HL-60 (cell line): ENCODE measurements around the gene CMTM1.
A peak's percentile ranks its signal among the peaks of the same experiment; 100 is the strongest.

Source experiments
- DNase-seq, 2 experiments: peaks; one replicate each; pipeline ENCODE4 v3.0.0-alpha.2; 2010 to 2020; ENCODE audit warnings: low read depth in 1 of 2, low spot score in 1 of 2
- H3K27ac ChIP-seq: fragments of 250-450 bp; sonication (Bioruptor Pico); replicated peaks from 2 replicates; pipeline ENCODE4 v1.5.1; 2020; ENCODE audit warnings: mild to moderate bottlenecking, moderate library complexity
- H3K27me3 ChIP-seq: fragments of 250-450 bp; sonication (Bioruptor Pico); 2 replicates; pipeline ENCODE4 v1.5.1; 2021; ENCODE audit warnings: mild to moderate bottlenecking, moderate library complexity; ENCODE audit not compliant: insufficient read depth, poor library complexity, severe bottlenecking
- H3K4me3 ChIP-seq: replicated peaks from 2 replicates; pipeline ENCODE4 v1.5.1; 2011; ENCODE audit warnings: mild to moderate bottlenecking, control low read depth, low read length; ENCODE audit not compliant: insufficient read depth
- GABPA ChIP-seq: IDR thresholded peaks from 2 replicates; pipeline ENCODE4 v1.6.1; 2012; ENCODE audit warnings: low read depth
- POLR2AphosphoS5 ChIP-seq: IDR thresholded peaks from 2 replicates; pipeline ENCODE4 v1.6.1; 2012; ENCODE audit warnings: low read depth
- SPI1 ChIP-seq: IDR thresholded peaks from 2 replicates; pipeline ENCODE4 v1.6.1; 2012; ENCODE audit warnings: low read depth, mild to moderate bottlenecking, borderline replicate concordance
- TF ChIP-seq, protein P1 (sequence below): IDR thresholded peaks from 2 replicates; pipeline ENCODE4 v1.6.1; 2012; ENCODE audit warnings: low read depth; ENCODE audit not compliant: insufficient replicate concordance
- TF ChIP-seq, protein P2 (sequence below): IDR thresholded peaks from one replicate; pipeline ENCODE4 v1.5.1; 2011; ENCODE audit warnings: low read length, control low read depth, inconsistent platforms; ENCODE audit not compliant: insufficient read depth

Gene CMTM1

DNA sequence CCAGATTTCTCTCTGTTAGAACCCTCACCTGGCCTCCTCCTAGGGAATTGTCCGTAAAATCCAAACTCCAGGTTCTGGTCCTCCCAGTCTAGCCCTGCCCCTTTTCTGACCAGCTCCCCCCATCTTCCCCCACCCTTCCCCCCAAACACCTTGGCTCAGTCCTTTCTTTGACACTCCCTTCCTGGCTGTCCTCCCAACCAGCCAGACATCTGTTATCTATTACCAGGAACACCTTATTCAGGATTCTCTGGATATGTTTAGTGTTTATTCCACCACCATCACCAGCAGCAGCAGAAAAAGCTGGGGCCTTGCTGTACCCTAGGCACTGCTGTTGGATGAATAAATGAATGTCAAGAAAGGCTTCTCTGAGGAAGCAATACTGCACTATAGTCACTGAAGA is 34.2 kb downstream of the CMTM1 start:
- TF ChIP-seq SPI1 (no peak), GABPA (no peak), POLR2AphosphoS5 (no peak)
- TF ChIP-seq, protein P1, sequence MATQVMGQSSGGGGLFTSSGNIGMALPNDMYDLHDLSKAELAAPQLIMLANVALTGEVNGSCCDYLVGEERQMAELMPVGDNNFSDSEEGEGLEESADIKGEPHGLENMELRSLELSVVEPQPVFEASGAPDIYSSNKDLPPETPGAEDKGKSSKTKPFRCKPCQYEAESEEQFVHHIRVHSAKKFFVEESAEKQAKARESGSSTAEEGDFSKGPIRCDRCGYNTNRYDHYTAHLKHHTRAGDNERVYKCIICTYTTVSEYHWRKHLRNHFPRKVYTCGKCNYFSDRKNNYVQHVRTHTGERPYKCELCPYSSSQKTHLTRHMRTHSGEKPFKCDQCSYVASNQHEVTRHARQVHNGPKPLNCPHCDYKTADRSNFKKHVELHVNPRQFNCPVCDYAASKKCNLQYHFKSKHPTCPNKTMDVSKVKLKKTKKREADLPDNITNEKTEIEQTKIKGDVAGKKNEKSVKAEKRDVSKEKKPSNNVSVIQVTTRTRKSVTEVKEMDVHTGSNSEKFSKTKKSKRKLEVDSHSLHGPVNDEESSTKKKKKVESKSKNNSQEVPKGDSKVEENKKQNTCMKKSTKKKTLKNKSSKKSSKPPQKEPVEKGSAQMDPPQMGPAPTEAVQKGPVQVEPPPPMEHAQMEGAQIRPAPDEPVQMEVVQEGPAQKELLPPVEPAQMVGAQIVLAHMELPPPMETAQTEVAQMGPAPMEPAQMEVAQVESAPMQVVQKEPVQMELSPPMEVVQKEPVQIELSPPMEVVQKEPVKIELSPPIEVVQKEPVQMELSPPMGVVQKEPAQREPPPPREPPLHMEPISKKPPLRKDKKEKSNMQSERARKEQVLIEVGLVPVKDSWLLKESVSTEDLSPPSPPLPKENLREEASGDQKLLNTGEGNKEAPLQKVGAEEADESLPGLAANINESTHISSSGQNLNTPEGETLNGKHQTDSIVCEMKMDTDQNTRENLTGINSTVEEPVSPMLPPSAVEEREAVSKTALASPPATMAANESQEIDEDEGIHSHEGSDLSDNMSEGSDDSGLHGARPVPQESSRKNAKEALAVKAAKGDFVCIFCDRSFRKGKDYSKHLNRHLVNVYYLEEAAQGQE: no peak
- TF ChIP-seq, protein P2, sequence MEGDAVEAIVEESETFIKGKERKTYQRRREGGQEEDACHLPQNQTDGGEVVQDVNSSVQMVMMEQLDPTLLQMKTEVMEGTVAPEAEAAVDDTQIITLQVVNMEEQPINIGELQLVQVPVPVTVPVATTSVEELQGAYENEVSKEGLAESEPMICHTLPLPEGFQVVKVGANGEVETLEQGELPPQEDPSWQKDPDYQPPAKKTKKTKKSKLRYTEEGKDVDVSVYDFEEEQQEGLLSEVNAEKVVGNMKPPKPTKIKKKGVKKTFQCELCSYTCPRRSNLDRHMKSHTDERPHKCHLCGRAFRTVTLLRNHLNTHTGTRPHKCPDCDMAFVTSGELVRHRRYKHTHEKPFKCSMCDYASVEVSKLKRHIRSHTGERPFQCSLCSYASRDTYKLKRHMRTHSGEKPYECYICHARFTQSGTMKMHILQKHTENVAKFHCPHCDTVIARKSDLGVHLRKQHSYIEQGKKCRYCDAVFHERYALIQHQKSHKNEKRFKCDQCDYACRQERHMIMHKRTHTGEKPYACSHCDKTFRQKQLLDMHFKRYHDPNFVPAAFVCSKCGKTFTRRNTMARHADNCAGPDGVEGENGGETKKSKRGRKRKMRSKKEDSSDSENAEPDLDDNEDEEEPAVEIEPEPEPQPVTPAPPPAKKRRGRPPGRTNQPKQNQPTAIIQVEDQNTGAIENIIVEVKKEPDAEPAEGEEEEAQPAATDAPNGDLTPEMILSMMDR: no peak
- H3K27me3 ChIP-seq: no peaks in the 10 kb centered on the region
- no peak overlapping the region for H3K4me3 ChIP-seq
- no peak overlapping the region for H3K27ac ChIP-seq
- DNase-seq: no peak

DNA sequence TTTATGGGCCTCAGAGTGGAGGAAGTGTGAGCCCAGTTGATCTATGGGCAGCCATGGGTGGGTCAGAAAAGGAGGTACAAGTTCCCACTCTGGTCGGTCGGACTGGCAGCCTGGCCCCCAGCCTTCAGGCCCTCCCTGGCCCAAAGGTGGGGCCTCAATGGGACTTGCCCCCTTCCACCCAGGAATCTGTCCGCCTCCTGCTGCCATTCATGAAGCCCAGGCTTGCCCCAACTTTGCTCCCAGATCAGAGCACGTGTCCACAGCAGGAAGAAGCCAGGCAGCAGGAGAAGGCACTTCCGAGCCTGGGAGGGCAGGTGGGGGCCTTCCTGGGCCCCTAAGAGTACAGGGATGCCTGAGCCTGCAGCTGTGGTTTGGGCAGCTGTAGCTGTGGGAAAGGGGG is 35.2 kb downstream of the CMTM1 start:
- no peak for DNase-seq
- H3K4me3 ChIP-seq: no peak overlapping the region
- TF ChIP-seq, protein P1: no peak
- no peak for TF ChIP-seq GABPA
- TF ChIP-seq, protein P2: no peak
- no peak for TF ChIP-seq SPI1
- TF ChIP-seq POLR2AphosphoS5: no peak

DNA sequence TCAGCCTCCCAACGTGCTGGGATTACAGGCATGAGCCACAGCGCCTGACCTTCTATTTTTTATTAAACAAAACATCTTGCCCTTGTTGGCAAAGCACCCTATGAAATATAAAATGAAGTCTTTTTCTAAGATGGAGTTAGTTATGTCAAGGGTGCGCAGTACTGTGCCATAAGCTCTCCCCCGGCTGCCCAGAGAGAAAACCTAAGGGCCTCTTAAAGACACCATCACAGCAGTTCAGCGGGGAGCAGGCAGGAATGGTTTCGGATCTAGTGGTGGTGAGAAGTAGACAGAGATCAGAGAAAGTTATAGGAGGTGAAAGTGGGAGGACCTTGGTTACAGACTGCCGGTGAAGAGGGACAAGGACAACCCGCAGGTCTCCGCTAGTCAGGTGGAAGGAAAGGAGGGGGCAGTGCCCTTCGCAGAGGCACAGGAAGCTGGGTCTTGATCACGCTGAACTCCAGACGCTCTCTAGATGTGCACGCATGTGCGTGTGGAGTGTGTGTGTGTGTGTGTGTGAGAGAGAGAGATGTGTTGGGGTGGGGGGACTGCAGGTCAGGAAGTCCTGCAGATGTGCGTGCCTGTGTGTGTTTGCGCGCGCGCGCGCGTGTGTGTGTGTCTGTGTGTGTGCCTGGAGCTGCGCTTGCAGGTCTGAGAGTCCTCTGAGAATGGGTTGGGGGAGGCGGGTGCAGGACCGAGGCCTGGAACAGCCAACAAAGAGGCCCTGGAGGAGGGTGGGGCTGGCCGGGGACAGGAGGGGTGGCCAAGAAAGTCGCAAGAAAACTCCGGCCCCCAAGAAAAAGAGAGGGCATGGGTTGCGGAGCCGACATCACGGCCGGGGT is 37.5 kb downstream of the CMTM1 start:
- Histone ChIP-seq H3K4me3 (peak overlapping the region; percentile 84), H3K27me3 (no peaks in the 10 kb centered on the region), H3K27ac (peak overlapping the region; percentile 88)
- DNase-seq: peak; percentile 86 to 95
- no peak for TF ChIP-seq SPI1
- no peak for TF ChIP-seq GABPA
- peak; percentile 89 for TF ChIP-seq POLR2AphosphoS5

More for the DNA sequence above, 35.2 kb downstream of the CMTM1 start:
- no peak overlapping the region for H3K27ac ChIP-seq
- no peaks in the 10 kb centered on the region for H3K27me3 ChIP-seq

DNA sequence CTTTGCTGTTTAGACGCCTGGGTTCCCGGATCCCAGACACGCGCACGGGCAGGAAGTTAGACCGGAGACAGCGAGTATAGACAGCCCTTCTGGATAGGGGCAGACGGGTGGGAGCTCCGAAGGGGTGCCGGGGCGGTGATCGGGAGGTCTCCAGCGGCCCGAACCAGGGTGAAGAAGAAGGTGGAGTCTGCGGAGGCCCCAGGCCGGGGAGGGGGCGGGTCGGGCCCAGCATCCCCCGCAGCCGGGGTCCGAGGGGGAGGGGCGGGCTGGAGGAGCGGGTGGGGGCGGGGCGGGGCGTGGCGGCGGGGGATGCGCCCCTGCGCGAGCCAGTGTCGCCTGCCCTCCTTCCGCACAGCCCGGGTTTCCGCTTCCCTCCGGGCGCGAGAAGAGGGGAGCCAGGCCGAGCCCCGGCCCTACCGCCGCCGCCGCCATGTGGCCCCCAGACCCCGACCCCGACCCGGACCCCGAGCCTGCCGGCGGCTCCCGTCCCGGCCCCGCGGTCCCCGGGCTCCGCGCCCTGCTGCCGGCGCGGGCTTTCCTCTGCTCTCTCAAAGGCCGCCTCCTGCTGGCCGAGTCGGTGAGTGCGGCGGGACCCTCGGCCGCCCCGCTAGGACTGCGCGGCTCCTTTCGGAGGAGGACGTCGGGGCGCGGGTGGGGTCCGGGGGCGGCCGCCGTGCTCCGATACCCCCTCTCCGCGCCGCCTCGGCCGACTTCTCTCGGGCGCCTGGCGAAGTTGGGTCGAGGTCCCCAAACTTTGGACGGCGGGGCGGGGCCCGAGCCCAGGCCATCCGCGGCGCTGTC is 38.3 kb downstream of the CMTM1 start, which contains the start of gene CMTM3:
Gene CMTM3 (plus strand): TSS at position 329 of the 801 bp plus-strand sequence. CDS start 102 bp downstream, at position 431.
- TF ChIP-seq SPI1 (no peak), POLR2AphosphoS5 (no peak; the same call in 1 of the 2 replicates), GABPA (peak; percentile 49)
- TF ChIP-seq, protein P2: no peak
- TF ChIP-seq, protein P1: peak; percentile 10
- Histone ChIP-seq H3K27ac (peak within 1 kb of the TSS; percentile 88), H3K4me3 (peak within 1 kb of the TSS; percentile 84), H3K27me3 (no peaks in the 10 kb centered on the region)
- DNase-seq: peak in 1 of 2 experiments; percentile 65
